Measurements from ENCODE around the gene SH3RF1. TPM values are rescaled to one million over a fixed set of nuclear protein-coding genes. Genes with fewer than 3 reads are reported as not detected.

SH3RF1 gene
- total RNA-seq, 2 donors from 2014 or later, result 37.6 to 68.8 TPM

GRCh38 chr4:169212981-169213380 lies 57.8 kb downstream of the SH3RF1 start:
- WGBS, 2 experiments (ENCODE audit: insufficient coverage in 1 of 2, insufficient read length in 1 of 2), result 93 to 94% methylated on average over 2 of the region's 2 CpGs
- no peaks in the 10 kb centered on the region for H3K27me3 Mint-ChIP-seq (ENCODE audit: insufficient read depth)
- Histone ChIP-seq H3K27me3 (ENCODE audit: control insufficient read depth, insufficient read depth, low read length, poor library complexity, severe bottlenecking) (no peaks in the 10 kb centered on the region), H3K27ac (ENCODE audit: low read depth, low read length) (no peak overlapping the region), H3K4me1 (ENCODE audit: control insufficient read depth, insufficient read depth, low read length) (no peaks in the 10 kb centered on the region), H3K36me3 (ENCODE audit: control insufficient read depth, insufficient read depth, low read length) (peaks cover 41% of the 10 kb centered on the region), H3K9ac (ENCODE audit: extremely low read depth, low read length, poor library complexity, severe bottlenecking) (no peak overlapping the region), H3K4me3 (ENCODE audit: low read length) (no peak overlapping the region), H3K9me3 (ENCODE audit: control insufficient read depth, low read length) (peaks cover 35% of the 10 kb centered on the region)
- no peak overlapping the region for H3K27ac Mint-ChIP-seq
- H3K4me1 Mint-ChIP-seq, result peaks cover 12% of the 10 kb centered on the region
- peaks cover 56% of the 10 kb centered on the region for H3K36me3 Mint-ChIP-seq (ENCODE audit: low read depth)
- peaks cover 21% of the 10 kb centered on the region for H3K9me3 Mint-ChIP-seq
- H3K4me3 Mint-ChIP-seq, result no peak overlapping the region
- DNase-seq, result no peak
- no peak for TF ChIP-seq CTCF (conservative IDR thresholded peaks at IDR 0.05)

- TF ChIP-seq CTCF (conservative IDR thresholded peaks at IDR 0.05), result no peak
- H3K9me3 ChIP-seq (ENCODE audit: control insufficient read depth, low read length), result peaks cover 31% of the 10 kb centered on the region
- peaks cover 4% of the 10 kb centered on the region for H3K4me1 ChIP-seq (ENCODE audit: control insufficient read depth, insufficient read depth, low read length)
- peaks cover 21% of the 10 kb centered on the region for H3K9me3 Mint-ChIP-seq
- no peaks in the 10 kb centered on the region for H3K27me3 Mint-ChIP-seq (ENCODE audit: insufficient read depth)
- H3K27ac Mint-ChIP-seq, result no peak overlapping the region
- no peak for DNase-seq
- H3K36me3 Mint-ChIP-seq (ENCODE audit: low read depth), result peaks cover 49% of the 10 kb centered on the region
- WGBS, 2 experiments (ENCODE audit: insufficient coverage in 1 of 2, insufficient read length in 1 of 2), result 94 to 100% methylated on average over 1 to 3 of the region's 3 CpGs
- peaks cover 45% of the 10 kb centered on the region for H3K36me3 ChIP-seq (ENCODE audit: control insufficient read depth, insufficient read depth, low read length)
- no peak overlapping the region for H3K9ac ChIP-seq (ENCODE audit: extremely low read depth, low read length, poor library complexity, severe bottlenecking)
- no peak overlapping the region for H3K27ac ChIP-seq (ENCODE audit: low read depth, low read length)
- peaks cover 16% of the 10 kb centered on the region for H3K4me1 Mint-ChIP-seq
- H3K27me3 ChIP-seq (ENCODE audit: control insufficient read depth, insufficient read depth, low read length, poor library complexity, severe bottlenecking), result no peaks in the 10 kb centered on the region
- no peak overlapping the region for H3K4me3 Mint-ChIP-seq
- no peak overlapping the region for H3K4me3 ChIP-seq (ENCODE audit: low read length)
Measured at GRCh38 chr4:169210504-169211118, 60.1 kb downstream of the SH3RF1 start.

- Mint-ChIP-seq H3K4me3 (no peak overlapping the region), H3K9me3 (peaks cover 14% of the 10 kb centered on the region), H3K27me3 (ENCODE audit: insufficient read depth) (no peaks in the 10 kb centered on the region), H3K4me1 (peaks cover 21% of the 10 kb centered on the region), H3K36me3 (ENCODE audit: low read depth) (peaks cover 40% of the 10 kb centered on the region), H3K27ac (no peak overlapping the region)
- Histone ChIP-seq H3K27ac (ENCODE audit: low read depth, low read length) (no peak overlapping the region), H3K27me3 (ENCODE audit: control insufficient read depth, insufficient read depth, low read length, poor library complexity, severe bottlenecking) (no peaks in the 10 kb centered on the region), H3K9ac (ENCODE audit: extremely low read depth, low read length, poor library complexity, severe bottlenecking) (no peak overlapping the region), H3K4me1 (ENCODE audit: control insufficient read depth, insufficient read depth, low read length) (peaks cover 4% of the 10 kb centered on the region), H3K36me3 (ENCODE audit: control insufficient read depth, insufficient read depth, low read length) (peaks cover 35% of the 10 kb centered on the region), H3K4me3 (ENCODE audit: low read length) (no peak overlapping the region), H3K9me3 (ENCODE audit: control insufficient read depth, low read length) (peaks cover 20% of the 10 kb centered on the region)
- no peak for TF ChIP-seq CTCF (conservative IDR thresholded peaks at IDR 0.05)
- WGBS, 2 experiments (ENCODE audit: insufficient coverage in 1 of 2, insufficient read length in 1 of 2), result 89 to 92% methylated on average over 2 to 5 of the region's 5 CpGs
- DNase-seq, result no peak
Measured at GRCh38 chr4:169209388-169209883, 61.3 kb downstream of the SH3RF1 start.

All from endodermal cell (in vitro differentiated cells).